HG02840 (cell line): Measurements from ENCODE around the gene RFX4.
"Not testable (repeated sequence)": the region's sequence is repeated elsewhere in the genome, so short reads cannot be mapped to it uniquely, and the experiment has no call there.

ENCODE experiments used
- ATAC-seq: cut with Tn5 transposase; IDR thresholded peaks from one replicate; pipeline ENCODE4 v1.9.1; 2021; ENCODE audit warnings: mild to moderate bottlenecking, moderate library complexity, moderate number of reproducible peaks; ENCODE audit not compliant: unreplicated experiment, low FRiP score

RFX4 gene

DNA sequence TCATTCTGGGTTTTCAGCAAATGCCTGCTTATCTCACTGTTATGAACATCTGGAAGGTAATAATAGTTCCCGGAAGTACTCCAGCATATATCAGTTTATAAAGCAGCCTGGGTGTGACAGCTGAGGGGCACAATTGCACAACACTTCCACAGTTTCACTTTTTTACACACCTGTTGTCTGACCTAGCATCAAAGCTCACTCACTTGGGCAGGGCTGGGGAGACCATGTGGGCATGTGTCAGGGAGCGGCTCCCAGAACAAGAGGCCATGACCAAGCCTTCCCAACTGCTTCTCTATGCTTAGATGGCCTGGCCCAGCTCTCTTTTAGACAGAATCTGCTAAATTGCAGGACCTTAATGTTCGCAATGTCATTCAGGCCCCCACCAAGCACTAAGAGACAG, 140.6 kb downstream of the RFX4 start:
- ATAC-seq, result no peak

- ATAC-seq, result no peak
Observed at GRCh38 chr12:106724116-106724515, 141.3 kb downstream of the RFX4 start.

DNA sequence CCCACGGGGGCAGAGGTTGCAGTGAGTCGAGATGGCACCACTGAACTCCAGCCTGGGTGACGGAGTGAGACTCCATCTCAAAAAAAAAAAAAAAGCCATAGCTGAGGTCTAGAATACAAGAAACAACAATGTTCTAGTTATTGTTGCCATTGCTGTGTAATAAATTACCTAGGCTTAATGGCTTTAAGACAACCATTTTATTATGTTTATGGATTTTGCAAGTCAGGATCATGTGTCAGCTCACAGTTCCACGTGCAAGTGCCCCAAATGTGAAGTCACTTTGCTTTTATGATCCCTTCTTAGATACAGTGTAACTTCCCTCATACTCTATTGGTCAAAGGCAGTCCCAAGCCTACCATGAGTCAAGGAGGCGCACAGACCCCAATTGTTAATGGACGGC, 142.1 kb downstream of the RFX4 start:
- ATAC-seq, result no peak

- ATAC-seq, result not testable (repeated sequence)
Observed at GRCh38 chr12:106726603-106727202, 143.9 kb downstream of the RFX4 start.

GRCh38 chr12:106729611-106730010, 146.8 kb downstream of the RFX4 start:
- no peak for ATAC-seq

DNA sequence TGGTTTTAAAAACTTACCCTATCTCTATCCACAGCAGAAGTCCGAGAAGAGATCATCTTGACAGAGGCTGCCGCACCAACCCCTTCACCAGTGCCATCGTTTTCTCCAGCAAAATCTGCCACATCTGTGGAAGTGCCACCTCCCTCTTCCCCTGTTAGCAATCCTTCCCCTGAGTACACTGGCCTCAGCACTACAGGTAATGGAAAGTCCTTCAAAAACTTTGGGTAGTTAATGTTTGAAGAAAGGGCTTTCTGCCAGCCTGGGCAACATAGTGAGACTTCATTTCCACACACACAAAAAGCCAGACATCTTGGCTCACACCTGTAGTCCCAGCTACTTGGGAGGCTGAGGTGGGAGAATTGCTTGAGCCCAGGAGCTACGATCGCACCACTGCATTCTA, 150.1 kb downstream of the RFX4 start:
- no peak for ATAC-seq

GRCh38 chr12:106733660-106734059, 150.9 kb downstream of the RFX4 start:
- ATAC-seq, result no peak

DNA sequence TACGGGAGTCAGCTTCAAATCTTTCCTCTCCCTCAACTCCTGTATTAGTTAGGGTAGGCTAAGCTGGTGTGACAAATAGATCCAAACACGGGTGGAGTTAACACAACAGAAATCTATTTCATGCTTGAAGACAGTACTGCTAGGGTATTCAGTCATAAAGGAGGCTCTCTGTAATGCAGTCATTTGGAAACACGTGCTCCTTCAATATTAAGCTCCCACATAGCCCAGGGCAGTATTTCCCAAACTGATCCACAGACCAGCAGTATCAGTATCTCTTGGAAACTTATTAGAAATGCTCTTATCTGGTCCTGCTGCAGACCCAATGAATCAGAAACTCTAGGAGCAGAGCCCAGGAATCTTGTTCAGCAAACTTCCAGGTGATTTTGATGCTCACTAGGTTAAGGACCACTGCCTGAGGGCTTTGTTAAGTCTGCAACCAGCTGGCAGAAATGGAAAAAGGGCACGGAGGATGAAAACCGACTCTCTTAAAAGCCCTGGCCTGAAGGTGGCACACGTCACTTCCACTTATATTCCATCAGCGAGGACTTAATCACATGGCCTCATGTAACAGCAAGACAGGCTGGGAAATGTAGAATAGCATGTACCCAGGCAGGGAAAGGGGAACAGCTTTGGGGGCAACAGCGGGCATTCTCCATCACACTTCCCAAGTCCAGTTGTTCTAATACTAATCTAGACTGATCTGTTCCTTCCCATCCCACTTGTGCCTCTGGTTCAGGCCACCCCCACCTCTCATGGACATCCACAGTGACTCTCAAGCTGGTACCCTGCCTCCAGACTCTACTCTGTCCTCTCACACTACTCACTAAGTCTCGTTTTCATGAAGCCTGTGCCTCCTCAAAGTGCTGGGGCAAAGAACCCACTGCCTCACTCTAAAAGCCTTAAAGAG, 153.5 kb downstream of the RFX4 start:
- ATAC-seq, result no peak

- no peak for ATAC-seq
Observed at GRCh38 chr12:106739318-106739717, 156.5 kb downstream of the RFX4 start.

- no peak for ATAC-seq
Observed at GRCh38 chr12:106739815-106740530, 157.2 kb downstream of the RFX4 start.

DNA sequence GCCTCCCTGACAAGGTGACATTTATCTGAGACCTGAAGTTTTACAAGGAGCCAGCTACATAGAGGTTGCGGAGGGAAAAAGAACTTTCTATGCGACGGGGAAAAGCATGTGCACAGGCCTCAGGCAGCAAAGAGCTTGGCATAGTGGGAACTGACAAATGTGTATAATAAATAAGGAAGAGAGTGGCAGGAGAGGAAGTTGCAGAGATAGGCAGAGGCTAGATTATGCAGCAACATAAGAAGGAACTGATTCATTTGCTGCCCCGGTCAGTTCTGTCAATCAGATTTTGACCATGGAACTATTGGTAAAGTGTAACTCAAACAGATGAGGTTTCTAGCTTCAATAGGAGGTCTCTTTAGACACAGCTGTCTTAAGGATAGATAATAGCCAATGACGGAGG, 158.0 kb downstream of the RFX4 start:
- no peak for ATAC-seq

DNA sequence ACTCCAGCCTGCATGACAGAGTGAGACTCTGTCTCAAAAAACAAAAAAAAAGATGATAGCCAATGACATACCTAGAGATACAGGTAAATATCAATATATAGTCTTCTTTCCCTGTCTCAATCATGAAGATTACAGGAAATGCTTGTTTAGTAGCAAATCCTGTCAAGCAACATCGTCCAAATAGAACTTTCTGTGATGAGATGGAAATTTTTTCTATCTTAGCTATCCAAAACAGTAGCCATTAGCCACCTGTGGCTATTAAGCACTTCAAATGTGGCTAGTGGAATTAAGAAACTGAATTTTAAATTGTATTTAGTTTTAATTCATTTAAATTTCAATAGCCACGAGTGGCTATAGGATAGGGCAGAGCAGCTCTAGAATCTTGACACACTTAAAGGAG, 158.4 kb downstream of the RFX4 start:
- no peak for ATAC-seq

DNA sequence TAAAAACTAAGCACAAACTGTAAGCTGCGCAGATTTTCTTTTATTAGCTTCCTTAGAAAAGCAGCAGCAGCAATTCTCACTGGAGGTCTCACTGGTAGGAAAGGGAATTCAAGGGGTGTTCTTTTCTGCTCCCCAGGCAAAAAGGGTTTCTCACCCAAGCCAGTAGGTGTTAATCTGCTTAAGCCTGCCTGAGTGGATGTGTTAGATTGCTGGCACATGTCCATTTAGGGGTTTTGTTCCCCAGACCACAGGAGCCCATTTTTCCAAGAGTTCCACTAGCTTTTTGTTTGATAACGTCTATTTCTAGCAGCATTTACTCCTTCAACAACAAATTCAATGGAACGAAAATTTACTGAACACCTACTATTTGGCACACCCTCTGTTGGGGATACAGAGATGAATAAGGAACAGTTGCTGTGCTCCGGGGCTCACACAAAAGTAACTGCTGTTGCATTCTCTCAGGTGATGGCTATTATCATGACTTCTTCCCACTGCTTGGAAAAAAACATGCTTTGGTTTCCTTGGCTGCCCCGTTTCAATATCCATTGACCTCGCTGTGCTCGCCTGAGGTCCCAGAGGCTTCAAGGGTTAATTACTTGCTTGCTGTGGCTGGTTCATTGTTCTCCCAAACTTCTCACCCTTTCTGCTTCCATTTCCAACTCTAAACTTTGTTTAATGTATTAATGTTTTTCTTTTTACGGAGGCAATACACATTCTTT, 160.6 kb downstream of the RFX4 start:
- ATAC-seq, result no peak

DNA sequence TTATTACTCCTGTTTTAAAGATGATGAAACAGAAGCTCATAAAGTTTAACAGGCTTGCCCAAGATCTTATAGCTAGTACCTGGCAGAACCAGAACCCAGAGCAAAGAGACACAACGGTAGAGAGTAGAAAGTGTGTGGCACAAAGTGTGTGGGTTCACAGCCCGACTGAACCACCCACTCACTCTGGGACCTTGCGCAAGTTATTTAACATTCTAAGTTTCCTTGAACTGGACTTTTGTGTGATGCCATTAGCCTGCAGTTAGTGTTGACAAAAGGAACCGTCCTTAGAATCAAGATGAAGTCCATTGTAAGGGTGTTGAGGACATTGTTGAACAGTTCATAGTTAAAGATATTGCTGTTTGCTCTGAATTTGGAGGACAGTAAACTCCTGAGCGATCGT, 161.8 kb downstream of the RFX4 start:
- ATAC-seq, result no peak

DNA sequence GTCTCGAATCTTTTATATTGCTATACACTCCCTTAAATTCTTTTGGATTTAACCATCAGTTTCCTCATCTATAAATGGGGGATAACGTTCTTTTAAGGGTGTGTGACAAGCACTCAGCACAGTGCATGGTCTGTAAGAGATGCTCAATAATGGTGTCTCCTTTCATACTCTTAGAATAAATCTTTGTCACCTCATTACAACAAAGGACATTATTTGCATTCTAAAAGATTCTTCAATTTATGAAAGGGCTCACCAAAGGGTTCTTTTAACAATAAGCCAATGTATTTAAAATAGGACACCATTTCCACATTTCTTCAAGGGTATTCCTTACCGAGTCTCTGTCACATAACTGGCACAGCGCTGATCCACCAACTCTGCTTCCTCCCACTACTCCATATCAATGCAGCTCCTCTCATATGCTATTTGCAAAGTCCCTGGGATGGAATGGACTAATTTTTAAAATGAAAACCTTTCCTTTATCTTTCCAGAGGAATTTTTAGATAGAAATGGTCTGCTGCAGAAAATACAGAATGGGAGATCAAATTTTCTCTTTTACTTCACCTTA, 162.5 kb downstream of the RFX4 start:
- ATAC-seq, result no peak

DNA sequence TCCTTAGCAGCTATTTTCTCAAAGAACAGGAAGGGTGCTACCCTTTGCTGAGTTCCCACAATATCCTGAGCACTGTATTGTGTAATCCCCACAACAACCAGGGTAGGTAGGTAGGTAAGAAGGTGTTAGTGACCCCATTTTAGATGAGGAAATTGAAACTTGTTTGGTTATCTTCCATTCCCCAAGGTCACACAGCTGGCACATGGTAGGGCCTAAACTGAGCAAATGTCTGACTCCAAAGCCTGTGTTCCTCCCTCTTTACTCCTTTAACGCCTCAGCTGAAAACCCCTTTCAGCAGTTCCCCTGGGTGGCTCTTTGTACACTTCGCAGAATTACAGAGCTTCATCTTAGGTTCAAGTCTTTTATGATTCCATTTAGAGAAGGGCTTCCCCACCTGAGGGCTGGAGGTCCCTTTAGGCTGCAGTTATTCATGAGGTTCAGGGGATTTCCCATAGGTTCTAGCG, 165.2 kb downstream of the RFX4 start:
- no peak for ATAC-seq

DNA sequence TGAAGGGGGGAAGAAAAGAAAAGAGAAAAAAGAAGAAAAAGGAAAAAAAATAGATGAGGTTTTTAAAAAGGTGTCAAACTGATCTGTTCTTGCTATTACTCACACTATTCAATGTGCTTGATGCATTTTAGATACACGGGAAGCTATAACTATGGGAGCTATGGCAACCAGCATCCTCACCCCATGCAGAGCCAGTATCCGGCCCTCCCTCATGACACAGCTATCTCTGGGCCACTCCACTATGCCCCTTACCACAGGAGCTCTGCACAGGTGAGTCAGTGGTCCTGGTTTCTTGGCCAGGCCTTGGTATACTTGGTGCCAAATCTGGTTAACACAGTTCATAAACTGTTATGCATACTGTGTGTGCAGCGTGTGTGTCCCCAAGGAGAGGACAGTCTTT, 167.7 kb downstream of the RFX4 start:
- no peak for ATAC-seq

GRCh38 chr12:106753526-106753925, 170.7 kb downstream of the RFX4 start:
- peak; percentile 93 for ATAC-seq

DNA sequence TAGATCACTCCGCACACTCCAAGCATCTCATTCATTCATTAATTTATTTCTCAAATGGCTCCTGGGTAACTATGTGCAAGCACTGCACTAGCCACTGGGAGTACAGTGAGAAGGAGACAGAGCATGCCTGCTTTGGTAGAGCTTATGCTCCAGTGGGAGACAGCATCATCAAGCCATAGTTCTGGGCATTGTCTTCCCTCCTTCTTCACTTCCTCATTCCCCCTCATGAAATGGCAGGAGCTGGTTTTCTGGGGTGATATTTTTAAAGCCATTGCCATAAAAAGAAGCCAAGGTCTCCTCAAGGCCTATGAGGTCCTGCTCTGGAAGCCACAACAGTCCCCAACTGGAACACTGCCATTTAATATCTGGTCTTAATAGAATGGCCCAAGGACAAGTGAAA, 171.5 kb downstream of the RFX4 start:
- ATAC-seq, result no peak

GRCh38 chr12:106757623-106758348, 175.0 kb downstream of the RFX4 start:
- ATAC-seq, result no peak
